ENCODE results near the gene TMEM151B. TPM values are rescaled to one million over a fixed set of nuclear protein-coding genes. Genes with fewer than 3 reads are reported as not detected.

Gene TMEM151B
- total RNA-seq, 2 donors from 2014 or later: 0.11 to 2.6 TPM

DNA sequence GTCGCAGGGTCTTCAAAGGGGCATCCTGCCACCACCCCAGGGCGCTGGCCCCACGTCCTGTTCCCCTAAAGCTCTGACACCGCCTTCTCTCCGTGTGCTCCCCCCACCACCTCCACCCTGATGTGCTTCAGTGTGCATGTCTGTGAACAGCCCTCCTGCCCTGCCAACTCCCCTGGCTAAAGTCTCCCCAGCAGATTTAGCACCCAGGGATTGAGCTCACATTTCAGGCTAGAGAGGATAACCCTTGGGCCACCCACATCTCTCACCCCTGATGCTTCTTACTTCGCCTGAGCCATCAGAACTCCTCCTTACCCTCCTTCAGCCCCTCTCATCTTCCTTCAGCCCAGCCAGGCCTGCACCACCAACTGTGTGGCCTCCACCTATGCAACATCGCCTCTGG, 7.5 kb downstream of the TMEM151B start:
- Histone ChIP-seq H3K4me3 (no peak overlapping the region), H3K4me1 (peaks cover 0 to 6% of the 10 kb centered on the region in 2 donors), H3K27ac (no peak overlapping the region), H3K36me3 (no peaks in the 10 kb centered on the region), H3K27me3 (peaks cover 0 to 13% of the 10 kb centered on the region in 2 donors), H3K9me3 (no peaks in the 10 kb centered on the region)
- no peak for DNase-seq (ENCODE audit: low spot score)
- no peak for TF ChIP-seq CTCF (IDR thresholded peaks at IDR 0.05)

DNA sequence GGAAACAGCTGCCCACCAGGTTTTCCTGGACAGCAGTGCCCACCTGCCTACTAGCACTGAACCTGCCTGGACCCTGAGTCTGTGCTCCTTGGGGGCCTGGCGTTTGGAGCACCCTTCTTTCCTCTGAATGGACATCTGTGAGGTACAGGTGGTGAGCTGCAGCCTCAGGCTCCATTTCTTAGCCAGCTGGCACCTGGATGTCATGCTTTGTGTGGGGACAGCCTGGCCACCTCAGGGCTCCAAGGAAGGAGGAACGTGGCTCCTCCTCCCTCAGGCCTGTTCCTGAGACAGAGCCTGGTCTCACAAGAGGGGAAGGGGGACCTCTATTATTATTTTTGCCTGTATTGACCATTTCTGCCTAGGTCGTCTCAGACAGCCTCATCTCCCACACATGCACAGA, 8.1 kb downstream of the TMEM151B start:
- DNase-seq (ENCODE audit: low spot score): no peak
- Histone ChIP-seq H3K9me3 (no peaks in the 10 kb centered on the region), H3K27ac (no peak overlapping the region), H3K4me1 (peaks cover 0 to 6% of the 10 kb centered on the region in 2 donors), H3K4me3 (no peak overlapping the region), H3K36me3 (no peaks in the 10 kb centered on the region), H3K27me3 (peaks cover 0 to 13% of the 10 kb centered on the region in 2 donors)
- no peak for TF ChIP-seq CTCF (IDR thresholded peaks at IDR 0.05)

- Histone ChIP-seq H3K27ac (no peak overlapping the region), H3K9me3 (no peaks in the 10 kb centered on the region), H3K4me1 (peaks cover 0 to 6% of the 10 kb centered on the region in 2 donors), H3K4me3 (no peak overlapping the region), H3K36me3 (no peaks in the 10 kb centered on the region), H3K27me3 (peaks cover 0 to 13% of the 10 kb centered on the region in 2 donors)
- no peak for TF ChIP-seq CTCF (IDR thresholded peaks at IDR 0.05)
- DNase-seq (ENCODE audit: low spot score): no peak
These were observed 8.8 kb downstream of the TMEM151B start for GRCh38 chr6:44278774-44279697.

DNA sequence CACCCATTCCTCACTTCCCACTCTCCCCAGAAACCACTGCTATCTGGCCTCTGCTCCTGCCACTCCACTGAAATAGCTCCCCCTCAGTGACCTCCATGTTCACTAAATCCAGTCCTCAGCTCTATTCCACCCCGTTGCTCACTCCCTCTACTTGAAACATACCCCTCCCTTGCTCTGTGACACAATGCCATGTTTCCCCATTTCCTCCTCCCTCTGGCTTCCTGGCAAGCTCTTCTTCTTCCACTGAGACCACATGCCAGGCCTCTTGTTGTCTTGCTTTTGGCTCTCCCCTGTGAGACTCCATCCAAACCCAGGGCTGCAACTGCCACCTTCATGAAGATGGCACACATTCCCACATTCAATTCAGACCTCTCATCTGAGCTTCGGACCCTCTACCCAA, 13.9 kb downstream of the TMEM151B start:
- no peak overlapping the region for H3K27ac ChIP-seq
- H3K36me3 ChIP-seq: no peaks in the 10 kb centered on the region
- no peak for TF ChIP-seq CTCF (IDR thresholded peaks at IDR 0.05)
- no peaks in the 10 kb centered on the region for H3K4me1 ChIP-seq
- no peak for DNase-seq (ENCODE audit: low spot score)
- no peaks in the 10 kb centered on the region for H3K27me3 ChIP-seq
- no peaks in the 10 kb centered on the region for H3K9me3 ChIP-seq
- no peak overlapping the region for H3K4me3 ChIP-seq

- Histone ChIP-seq H3K27me3 (no peaks in the 10 kb centered on the region), H3K27ac (no peak overlapping the region), H3K4me3 (no peak overlapping the region), H3K36me3 (no peaks in the 10 kb centered on the region), H3K4me1 (no peaks in the 10 kb centered on the region), H3K9me3 (no peaks in the 10 kb centered on the region)
- TF ChIP-seq CTCF (IDR thresholded peaks at IDR 0.05): no peak
- no peak for DNase-seq (ENCODE audit: low spot score)
These were observed 14.6 kb downstream of the TMEM151B start for GRCh38 chr6:44284867-44285266.

All from right atrium auricular region (tissue), 2 donors.